Lower lobe of right lung (tissue), 2 donors: ENCODE results near the gene RNLS. TPM values are rescaled to one million over a fixed set of nuclear protein-coding genes. Genes with fewer than 3 reads are reported as not detected.

ENCODE experiments used
- ATAC-seq, 2 donors: fragments of 200-7000 bp; cut with Tn5 transposase; one replicate each; pipeline ENCODE4 v1.9.1; 2020 to 2022; ENCODE audit warnings: mild to moderate bottlenecking in 2 of 2, moderate library complexity in 2 of 2
- DNase-seq: peaks from one replicate; pipeline ENCODE4 v3.0.0-alpha.2; 2020
- H3K27ac ChIP-seq: fragments of 200-600 bp; one replicate; pipeline ENCODE4 v1.8.0; 2022
- H3K27me3 ChIP-seq: fragments of 200-600 bp; one replicate; pipeline ENCODE4 v1.8.0; 2022; ENCODE audit warnings: low read depth
- H3K36me3 ChIP-seq: fragments of 200-600 bp; one replicate; pipeline ENCODE4 v1.8.0; 2022; ENCODE audit warnings: mild to moderate bottlenecking
- H3K4me1 ChIP-seq: fragments of 200-600 bp; one replicate; pipeline ENCODE4 v1.8.0; 2022
- H3K4me3 ChIP-seq: fragments of 200-600 bp; one replicate; pipeline ENCODE4 v1.8.0; 2022; ENCODE audit warnings: mild to moderate bottlenecking
- H3K9me3 ChIP-seq: fragments of 200-600 bp; one replicate; pipeline ENCODE4 v1.8.0; 2022
- CTCF ChIP-seq: fragments of 200-600 bp; IDR thresholded peaks from one replicate; pipeline ENCODE4 v1.8.0; 2022; ENCODE audit warnings: antibody characterized with exemption, mild to moderate bottlenecking
- intact Hi-C: fragments of 100-400 bp; cut with DNase I; formaldehyde crosslinking; loops from one replicate; pipeline ENCODE4 v1.11.0; 2022
- total RNA-seq: library from RNA; stranded (reverse); fragmentation: NEBNext Ultra II Directional; extraction: Animal tissue kit (Norgen Biotek cat#: 25700); gene quantifications from one replicate; pipeline ENCODE4 v1.2.1, GENCODE V29; 2021
- donor health status: DM: no; HTN: yes; CAD: no; lungs with severe emphysema.

The RNLS gene
- total RNA-seq, 1 donor from 2014 or later, result 9.6 TPM

- intact Hi-C loops, result no loop called here
- Histone ChIP-seq H3K27me3 (no peaks in the 10 kb centered on the region), H3K36me3 (no peaks in the 10 kb centered on the region), H3K27ac (no peak overlapping the region), H3K4me1 (peaks cover 24% of the 10 kb centered on the region), H3K9me3 (no peaks in the 10 kb centered on the region), H3K4me3 (no peak overlapping the region)
- no peak for TF ChIP-seq CTCF
- DNase-seq (no peak), ATAC-seq (no peak)
These were observed 345.1 kb downstream of the RNLS start for GRCh38 chr10:88237896-88238614.

- H3K27me3 ChIP-seq, result no peaks in the 10 kb centered on the region
- no peak overlapping the region for H3K4me3 ChIP-seq
- H3K4me1 ChIP-seq, result peaks cover 33% of the 10 kb centered on the region
- H3K9me3 ChIP-seq, result no peaks in the 10 kb centered on the region
- no peak for DNase-seq
- no peaks in the 10 kb centered on the region for H3K36me3 ChIP-seq
- peak; percentile 44 to 73 for ATAC-seq
- TF ChIP-seq CTCF, result no peak
- peak overlapping the region; percentile 6 for H3K27ac ChIP-seq
- intact Hi-C loops, result no loop called here
These were observed 346.9 kb downstream of the RNLS start for GRCh38 chr10:88236121-88236743.

- TF ChIP-seq CTCF, result no peak
- ATAC-seq, result no peak
- Histone ChIP-seq H3K4me1 (peaks cover 27% of the 10 kb centered on the region), H3K4me3 (no peak overlapping the region), H3K36me3 (no peaks in the 10 kb centered on the region), H3K27ac (no peak overlapping the region), H3K27me3 (no peaks in the 10 kb centered on the region), H3K9me3 (no peaks in the 10 kb centered on the region)
- intact Hi-C loops, result no loop called here
- DNase-seq, result no peak
These were observed 348.8 kb downstream of the RNLS start for GRCh38 chr10:88234297-88234696.

GRCh38 chr10:88233870-88234269 is 349.2 kb downstream of the RNLS start:
- Histone ChIP-seq H3K4me1 (peaks cover 22% of the 10 kb centered on the region), H3K36me3 (no peaks in the 10 kb centered on the region), H3K27ac (no peak overlapping the region), H3K27me3 (no peaks in the 10 kb centered on the region), H3K9me3 (no peaks in the 10 kb centered on the region), H3K4me3 (no peak overlapping the region)
- no peak for TF ChIP-seq CTCF
- intact Hi-C loops, result no loop called here
- DNase-seq, result no peak
- no peak for ATAC-seq

GRCh38 chr10:88232983-88233543 is 350.1 kb downstream of the RNLS start:
- no peak for TF ChIP-seq CTCF
- no peak overlapping the region for H3K27ac ChIP-seq
- peaks cover 20% of the 10 kb centered on the region for H3K4me1 ChIP-seq
- no peaks in the 10 kb centered on the region for H3K27me3 ChIP-seq
- ATAC-seq, result no peak
- no peaks in the 10 kb centered on the region for H3K9me3 ChIP-seq
- no peak overlapping the region for H3K4me3 ChIP-seq
- intact Hi-C loops, result no loop called here
- no peak for DNase-seq
- H3K36me3 ChIP-seq, result no peaks in the 10 kb centered on the region
